Heart right ventricle (tissue), 16 donors: Measurements from ENCODE around the gene ANXA2. TPM values are rescaled to one million over a fixed set of nuclear protein-coding genes. Genes with fewer than 3 reads are reported as not detected.

ENCODE experiments used
- ATAC-seq, 8 donors: fragments of 200-7000 bp; cut with Tn5 transposase; one replicate each; pipeline ENCODE4 v1.9.1; 2020; ENCODE audit warnings: mild to moderate bottlenecking in 8 of 8, moderate library complexity in 8 of 8, moderate number of reproducible peaks in 1 of 8
- DNase-seq, 2 donors: peaks; one replicate each; pipeline ENCODE4 v3.0.0-alpha.2; 2020
- H3K27ac ChIP-seq, 10 donors: fragments of 200-600 bp; sonication (generic) in 2 of 10; one replicate each; pipeline versions ENCODE4 v1.5.0 to v1.8.0; 2020 to 2022; ENCODE audit warnings: mild to moderate bottlenecking in 3 of 10
- H3K27me3 ChIP-seq, 7 donors: fragments of 200-600 bp; one replicate each; pipeline ENCODE4 v1.8.0; 2021 to 2022; ENCODE audit warnings: mild to moderate bottlenecking in 2 of 7
- H3K36me3 ChIP-seq, 9 donors: fragments of 200-600 bp; sonication (generic) in 1 of 9; one replicate each; pipeline versions ENCODE4 v1.5.0 to v1.8.0; 2020 to 2022; ENCODE audit warnings: mild to moderate bottlenecking in 2 of 9
- H3K4me1 ChIP-seq, 9 donors: fragments of 200-600 bp; sonication (generic) in 1 of 9; one replicate each; pipeline versions ENCODE4 v1.5.0 to v1.8.0; 2020 to 2022; ENCODE audit warnings: mild to moderate bottlenecking in 4 of 9
- H3K4me3 ChIP-seq, 10 donors: fragments of 200-600 bp; sonication (generic) in 2 of 10; one replicate each; pipeline versions ENCODE4 v1.5.0 to v1.8.0; 2020 to 2022; ENCODE audit warnings: mild to moderate bottlenecking in 7 of 10, moderate library complexity in 2 of 10
- H3K9me3 ChIP-seq, 11 donors: fragments of 200-600 bp in 10 of 11; sonication (generic) in 2 of 11; one replicate each; pipeline versions ENCODE4 v1.5.0 to v1.8.0; 2013 to 2022; ENCODE audit warnings: mild to moderate bottlenecking in 2 of 11, control low read depth in 1 of 11, moderate library complexity in 1 of 11
- CTCF ChIP-seq, 9 donors: fragments of 200-600 bp; sonication (generic) in 2 of 9; IDR thresholded peaks; one replicate each; pipeline versions ENCODE4 v1.5.0 to v1.8.0; 2021 to 2022; ENCODE audit warnings: antibody characterized with exemption in 9 of 9, mild to moderate bottlenecking in 5 of 9, moderate library complexity in 1 of 9
- WGBS, 2 donors: extraction: QIAGEN DNeasy Blood & Tissue Kit; methylation state at CpG; one replicate each; pipeline ENCODE4 v1.1.7; 2013; ENCODE audit warnings: inconsistent platforms in 1 of 2; 5-methylcytosine and 5-hydroxymethylcytosine counted together
- intact Hi-C, 10 donors: fragments of 100-400 bp; cut with DNase I; formaldehyde crosslinking; loops; one replicate each; pipeline versions ENCODE4 v1.11.1 to v1.14.2; 2022
- polyA plus RNA-seq, 2 donors: library from polyadenylated mRNA; stranded (reverse); fragments of 200-250 nt; gene quantifications; one replicate each; pipeline ENCODE4 v1.2.3, GENCODE V29; 2013
- total RNA-seq, 10 donors: library from RNA; stranded (reverse); fragmentation: NEBNext Ultra II Directional in 3 of 10; extraction: Animal tissue kit (Norgen Biotek cat#: 25700) in 3 of 10; gene quantifications; one replicate each; pipeline versions ENCODE4 v1.2.1 to v1.2.4, GENCODE V29; 2021 to 2023
- donor health status: Arrhythmogenic right ventricular cardiomyopathy.
- donor health status: ischemic (EF 13 %, LVEDD 7.1; RV severe dilation, severe dysfunction).
- donor health status: healthy with polysubstance abuse.
- donor health status: DM: no; HTN: yes; CAD: no.
- donor health status: DM: no; HTN: no; CAD: no.
- donor health status: ischemic (EF 25% LVEDD 6.9; RV normal size, moderate dysfunction).
- donor health status: ischemic (EF 25% LVEDD 5.7; RV mildly dilated, moderate dysfunction).
- donor health status: healthy.
- donor health status: DM: yes; HTN: yes; CAD: no.
- donor health status: Ischemic cardiomyopathy.
- donor health status: ischemic (EF 35%, LVEDD 5.7; RV mildly dilated, moderate dysfunction).
- donor health status: nonischemic (EF 11% LVEDD 7.7; RV severe dilation, severe dysfunction).
- donor health status: DM: yes; HTN: yes; CAD: no.
- donor health status: PGD.
- donor health status: ischemic (EF 29% LVEDD 5.4; RV normal size, mild dysfunction).
- donor health status: nonischemic (EF 23%, LVEDD 6.1; RV moderate dilation, normal function).

ANXA2 gene
- total and polyA plus RNA-seq, 12 donors, result 98.7 to 539 (median 145) TPM

GRCh38 chr15:60370105-60370868, 27.5 kb downstream of the ANXA2 start:
- TF ChIP-seq CTCF (IDR thresholded peaks at IDR 0.05), result peak in 1 of 9 donors; percentile 15
- peaks cover 3 to 73% (median 59%) of the 10 kb centered on the region in 9 donors for H3K4me1 ChIP-seq
- H3K9me3 ChIP-seq, result no peaks in the 10 kb centered on the region
- WGBS, 2 donors, result 54 to 62% methylated on average over 9 of the region's 9 CpGs
- no peaks in the 10 kb centered on the region for H3K27me3 ChIP-seq
- H3K4me3 ChIP-seq, result no peak overlapping the region
- ATAC-seq, result peak; percentile 32 to 82 (median 74)
- H3K27ac ChIP-seq, result peak overlapping the region; percentile 8 to 95 (median 80)
- DNase-seq, result peak in 1 of 2 donors; percentile 47
- intact Hi-C loops, result loop anchor here in 2 of 10 donors (2.0 kb wide), 2 partner anchors 23 to 27 kb away; partner anchors contain the start of gene ANXA2 (in 1 of the 2)
- peaks cover 0 to 74% (median 0%) of the 10 kb centered on the region in 9 donors for H3K36me3 ChIP-seq

GRCh38 chr15:60369696-60370095, 28.1 kb downstream of the ANXA2 start:
- WGBS, 2 donors, result 85 to 90% methylated on average over 5 of the region's 5 CpGs
- peaks cover 3 to 68% (median 55%) of the 10 kb centered on the region in 9 donors for H3K4me1 ChIP-seq
- ATAC-seq (no peak), DNase-seq (no peak)
- H3K27me3 ChIP-seq, result no peaks in the 10 kb centered on the region
- H3K36me3 ChIP-seq, result peaks cover 0 to 74% (median 0%) of the 10 kb centered on the region in 9 donors
- peak overlapping the region in 9 of 10 donors; percentile 58 to 95 (median 80) for H3K27ac ChIP-seq
- intact Hi-C loops, result loop anchor here in 2 of 10 donors (2.0 kb wide), 2 partner anchors 23 to 27 kb away; partner anchors contain the start of gene ANXA2 (in 1 of the 2)
- no peaks in the 10 kb centered on the region for H3K9me3 ChIP-seq
- no peak for TF ChIP-seq CTCF (IDR thresholded peaks at IDR 0.05)
- no peak overlapping the region for H3K4me3 ChIP-seq

GRCh38 chr15:60364612-60364924, 33.2 kb downstream of the ANXA2 start:
- H3K27ac ChIP-seq, result peak overlapping the region in 3 of 10 donors; percentile 0 to 66 (median 5)
- H3K36me3 ChIP-seq, result peaks cover 0 to 74% (median 13%) of the 10 kb centered on the region in 9 donors
- intact Hi-C loops, result loop anchor here in 8 of 10 donors (5.0 kb wide), 5 partner anchors 33 to 83 kb away; partner anchors contain the start of gene ANXA2 (in 4 of the 8)
- TF ChIP-seq CTCF (IDR thresholded peaks at IDR 0.05), result no peak
- ATAC-seq (no peak), DNase-seq (no peak)
- no peaks in the 10 kb centered on the region for H3K9me3 ChIP-seq
- WGBS, 2 donors, result 91 to 93% methylated on average over 2 of the region's 2 CpGs
- no peak overlapping the region for H3K4me3 ChIP-seq
- H3K4me1 ChIP-seq, result peaks cover 0 to 66% (median 45%) of the 10 kb centered on the region in 9 donors
- H3K27me3 ChIP-seq, result no peaks in the 10 kb centered on the region

- H3K4me3 ChIP-seq, result no peak overlapping the region
- H3K9me3 ChIP-seq, result no peaks in the 10 kb centered on the region
- 91 to 94% methylated on average over 17 of the region's 17 CpGs for WGBS, 2 donors
- intact Hi-C loops, result loop anchor here in 9 of 10 donors (2.0 to 5.0 kb wide), 6 partner anchors 31 to 83 kb away; partner anchors contain the start of gene ANXA2 (in 4 of the 9)
- no peaks in the 10 kb centered on the region for H3K27me3 ChIP-seq
- H3K36me3 ChIP-seq, result peaks cover 0 to 74% (median 13%) of the 10 kb centered on the region in 9 donors
- DNase-seq, result no peak
- peak overlapping the region in 9 of 10 donors; percentile 17 to 82 (median 65) for H3K27ac ChIP-seq
- TF ChIP-seq CTCF (IDR thresholded peaks at IDR 0.05), result no peak
- ATAC-seq, result no peak
- H3K4me1 ChIP-seq, result peaks cover 0 to 66% (median 45%) of the 10 kb centered on the region in 9 donors
Observed at GRCh38 chr15:60363903-60364611, 33.7 kb downstream of the ANXA2 start.
